Measurements from ENCODE around the gene SDHAF3.
A peak's percentile ranks its signal among the peaks of the same experiment; 100 is the strongest.
"Not testable (repeated sequence)": the region's sequence is repeated elsewhere in the genome, so short reads cannot be mapped to it uniquely, and the experiment has no call there.

Gene SDHAF3

GRCh38 chr7:97107192-97107800, 10.2 kb upstream of the SDHAF3 start:
- Histone ChIP-seq H3K36me3 (ENCODE audit: insufficient read depth, low read length) (no peaks in the 10 kb centered on the region), H3K9me3 (ENCODE audit: control insufficient read depth, insufficient read depth, low read length) (no peaks in the 10 kb centered on the region; the same call in 1 of the 2 replicates), H3K4me1 (ENCODE audit: insufficient read depth, low read length) (no peaks in the 10 kb centered on the region), H3K9ac (ENCODE audit: low read depth, low read length) (no peak overlapping the region)

GRCh38 chr7:97116308-97116707, 1.2 kb upstream of the SDHAF3 start:
- Histone ChIP-seq H3K9me3 (ENCODE audit: control insufficient read depth, insufficient read depth, low read length) (no peaks in the 10 kb centered on the region), H3K9ac (ENCODE audit: low read depth, low read length) (no peak overlapping the region), H3K4me1 (ENCODE audit: insufficient read depth, low read length) (no peaks in the 10 kb centered on the region), H3K36me3 (ENCODE audit: insufficient read depth, low read length) (no peaks in the 10 kb centered on the region)

- peak overlapping the region; percentile 50 for H3K9ac ChIP-seq (ENCODE audit: low read depth, low read length)
- H3K9me3 ChIP-seq (ENCODE audit: control insufficient read depth, insufficient read depth, low read length), result no peaks in the 10 kb centered on the region
- no peaks in the 10 kb centered on the region for H3K4me1 ChIP-seq (ENCODE audit: insufficient read depth, low read length)
- no peaks in the 10 kb centered on the region for H3K36me3 ChIP-seq (ENCODE audit: insufficient read depth, low read length)
Measured at GRCh38 chr7:97117035-97117371, 495 bp upstream of the SDHAF3 start.

GRCh38 chr7:97118306-97118917, 914 bp downstream of the SDHAF3 start:
- peak overlapping the region; percentile 81 for H3K9ac ChIP-seq (ENCODE audit: low read depth, low read length)
- no peaks in the 10 kb centered on the region for H3K36me3 ChIP-seq (ENCODE audit: insufficient read depth, low read length)
- H3K4me1 ChIP-seq (ENCODE audit: insufficient read depth, low read length), result no peaks in the 10 kb centered on the region
- no peaks in the 10 kb centered on the region for H3K9me3 ChIP-seq (ENCODE audit: control insufficient read depth, insufficient read depth, low read length)

GRCh38 chr7:97119747-97120146, 2.2 kb downstream of the SDHAF3 start:
- no peak overlapping the region for H3K9ac ChIP-seq (ENCODE audit: low read depth, low read length)
- H3K4me1 ChIP-seq (ENCODE audit: insufficient read depth, low read length), result no peaks in the 10 kb centered on the region
- no peaks in the 10 kb centered on the region for H3K36me3 ChIP-seq (ENCODE audit: insufficient read depth, low read length)
- no peaks in the 10 kb centered on the region for H3K9me3 ChIP-seq (ENCODE audit: control insufficient read depth, insufficient read depth, low read length)

GRCh38 chr7:97120713-97121457, 3.4 kb downstream of the SDHAF3 start:
- H3K36me3 ChIP-seq (ENCODE audit: insufficient read depth, low read length), result no peaks in the 10 kb centered on the region
- H3K9ac ChIP-seq (ENCODE audit: low read depth, low read length), result no peak overlapping the region
- H3K4me1 ChIP-seq (ENCODE audit: insufficient read depth, low read length), result no peaks in the 10 kb centered on the region
- H3K9me3 ChIP-seq (ENCODE audit: control insufficient read depth, insufficient read depth, low read length), result no peaks in the 10 kb centered on the region

GRCh38 chr7:97123115-97123514, 5.6 kb downstream of the SDHAF3 start:
- H3K9me3 ChIP-seq (ENCODE audit: control insufficient read depth, insufficient read depth, low read length); H3K36me3 ChIP-seq (ENCODE audit: insufficient read depth, low read length); H3K9ac ChIP-seq (ENCODE audit: low read depth, low read length); H3K4me1 ChIP-seq (ENCODE audit: insufficient read depth, low read length): not testable (repeated sequence)

- Histone ChIP-seq H3K9ac (ENCODE audit: low read depth, low read length) (no peak overlapping the region), H3K4me1 (ENCODE audit: insufficient read depth, low read length) (no peaks in the 10 kb centered on the region), H3K9me3 (ENCODE audit: control insufficient read depth, insufficient read depth, low read length) (peaks cover 2% of the 10 kb centered on the region), H3K36me3 (ENCODE audit: insufficient read depth, low read length) (no peaks in the 10 kb centered on the region)
Measured at GRCh38 chr7:97126483-97127171, 9.1 kb downstream of the SDHAF3 start.

- Histone ChIP-seq H3K36me3 (ENCODE audit: insufficient read depth, low read length) (no peaks in the 10 kb centered on the region; the same call in 1 of the 2 replicates), H3K9ac (ENCODE audit: low read depth, low read length) (no peak overlapping the region), H3K4me1 (ENCODE audit: insufficient read depth, low read length) (no peaks in the 10 kb centered on the region; the same call in 1 of the 2 replicates), H3K9me3 (ENCODE audit: control insufficient read depth, insufficient read depth, low read length) (peaks cover 2% of the 10 kb centered on the region)
Measured at GRCh38 chr7:97128736-97129135, 11.2 kb downstream of the SDHAF3 start.

GRCh38 chr7:97130417-97131139, 13.1 kb downstream of the SDHAF3 start:
- no peak overlapping the region for H3K9ac ChIP-seq (ENCODE audit: low read depth, low read length)
- no peaks in the 10 kb centered on the region; the same call in 1 of the 2 replicates for H3K36me3 ChIP-seq (ENCODE audit: insufficient read depth, low read length)

GRCh38 chr7:97133159-97133558, 15.7 kb downstream of the SDHAF3 start:
- Histone ChIP-seq H3K9ac (ENCODE audit: low read depth, low read length) (no peak overlapping the region), H3K9me3 (ENCODE audit: control insufficient read depth, insufficient read depth, low read length) (peaks cover 5% of the 10 kb centered on the region), H3K36me3 (ENCODE audit: insufficient read depth, low read length) (no peaks in the 10 kb centered on the region; the same call in 1 of the 2 replicates), H3K4me1 (ENCODE audit: insufficient read depth, low read length) (no peaks in the 10 kb centered on the region; the same call in 1 of the 2 replicates)

More at GRCh38 chr7:97130417-97131139, 13.1 kb downstream of the SDHAF3 start:
- peaks cover 2% of the 10 kb centered on the region for H3K9me3 ChIP-seq (ENCODE audit: control insufficient read depth, insufficient read depth, low read length)
- no peaks in the 10 kb centered on the region; the same call in 1 of the 2 replicates for H3K4me1 ChIP-seq (ENCODE audit: insufficient read depth, low read length)

- peaks cover 18% of the 10 kb centered on the region for H3K9me3 ChIP-seq (ENCODE audit: control insufficient read depth, insufficient read depth, low read length)
- H3K36me3 ChIP-seq (ENCODE audit: insufficient read depth, low read length), result peaks cover 9% of the 10 kb centered on the region; the same call in 1 of the 2 replicates
Measured at GRCh38 chr7:97138830-97139229, 21.3 kb downstream of the SDHAF3 start.

GRCh38 chr7:97145068-97145467, 27.6 kb downstream of the SDHAF3 start:
- Histone ChIP-seq H3K9ac (ENCODE audit: low read depth, low read length) (no peak overlapping the region), H3K36me3 (ENCODE audit: insufficient read depth, low read length) (0 out of 2 replicates have a peak, but pooled peaks cover under 1% of the 10 kb centered on the region), H3K4me1 (ENCODE audit: insufficient read depth, low read length) (no peaks in the 10 kb centered on the region), H3K9me3 (ENCODE audit: control insufficient read depth, insufficient read depth, low read length) (peaks cover under 1% of the 10 kb centered on the region)

More at GRCh38 chr7:97138830-97139229, 21.3 kb downstream of the SDHAF3 start:
- Histone ChIP-seq H3K9ac (ENCODE audit: low read depth, low read length) (no peak overlapping the region), H3K4me1 (ENCODE audit: insufficient read depth, low read length) (no peaks in the 10 kb centered on the region; the same call in 1 of the 2 replicates)

- H3K9me3 ChIP-seq (ENCODE audit: control insufficient read depth, insufficient read depth, low read length), result no peaks in the 10 kb centered on the region; the same call in 1 of the 2 replicates
- no peak overlapping the region for H3K9ac ChIP-seq (ENCODE audit: low read depth, low read length)
- no peaks in the 10 kb centered on the region for H3K4me1 ChIP-seq (ENCODE audit: insufficient read depth, low read length)
- H3K36me3 ChIP-seq (ENCODE audit: insufficient read depth, low read length), result no peaks in the 10 kb centered on the region; the same call in 1 of the 2 replicates
Measured at GRCh38 chr7:97149843-97150242, 32.3 kb downstream of the SDHAF3 start.
